ENCODE data around the gene KSR1. TPM values are rescaled to one million over a fixed set of nuclear protein-coding genes. Genes with fewer than 3 reads are reported as not detected.

KSR1 gene
- total RNA-seq, 2 donors from 2014 or later: 11.5 to 23.7 TPM

- Histone ChIP-seq H3K36me3 (no peaks in the 10 kb centered on the region), H3K4me1 (replicated peaks) (no peaks in the 10 kb centered on the region), H3K9me3 (no peaks in the 10 kb centered on the region), H3K4me3 (no peak overlapping the region), H3K27ac (no peak overlapping the region), H3K27me3 (replicated peaks; ENCODE audit: insufficient read depth) (no peaks in the 10 kb centered on the region)
- TF ChIP-seq, protein P1, sequence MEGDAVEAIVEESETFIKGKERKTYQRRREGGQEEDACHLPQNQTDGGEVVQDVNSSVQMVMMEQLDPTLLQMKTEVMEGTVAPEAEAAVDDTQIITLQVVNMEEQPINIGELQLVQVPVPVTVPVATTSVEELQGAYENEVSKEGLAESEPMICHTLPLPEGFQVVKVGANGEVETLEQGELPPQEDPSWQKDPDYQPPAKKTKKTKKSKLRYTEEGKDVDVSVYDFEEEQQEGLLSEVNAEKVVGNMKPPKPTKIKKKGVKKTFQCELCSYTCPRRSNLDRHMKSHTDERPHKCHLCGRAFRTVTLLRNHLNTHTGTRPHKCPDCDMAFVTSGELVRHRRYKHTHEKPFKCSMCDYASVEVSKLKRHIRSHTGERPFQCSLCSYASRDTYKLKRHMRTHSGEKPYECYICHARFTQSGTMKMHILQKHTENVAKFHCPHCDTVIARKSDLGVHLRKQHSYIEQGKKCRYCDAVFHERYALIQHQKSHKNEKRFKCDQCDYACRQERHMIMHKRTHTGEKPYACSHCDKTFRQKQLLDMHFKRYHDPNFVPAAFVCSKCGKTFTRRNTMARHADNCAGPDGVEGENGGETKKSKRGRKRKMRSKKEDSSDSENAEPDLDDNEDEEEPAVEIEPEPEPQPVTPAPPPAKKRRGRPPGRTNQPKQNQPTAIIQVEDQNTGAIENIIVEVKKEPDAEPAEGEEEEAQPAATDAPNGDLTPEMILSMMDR (IDR thresholded peaks at IDR 0.05): no peak
- TF ChIP-seq POLR2A (IDR thresholded peaks at IDR 0.05): no peak
- 80% methylated on average over 4 of the region's 4 CpGs for WGBS
- intact Hi-C loops (cut with DNase I): no loop called here
- no peak for DNase-seq (ENCODE audit: low spot score)
Measured at GRCh38 chr17:27547301-27547683, 91.0 kb downstream of the KSR1 start.

- TF ChIP-seq POLR2A (IDR thresholded peaks at IDR 0.05) (no peak), POLR2AphosphoS5 (IDR thresholded peaks at IDR 0.05) (no peak)
- TF ChIP-seq, protein P1 (IDR thresholded peaks at IDR 0.05): no peak
- Histone ChIP-seq H3K4me3 (no peak overlapping the region), H3K27me3 (replicated peaks; ENCODE audit: insufficient read depth) (no peaks in the 10 kb centered on the region), H3K9me3 (no peaks in the 10 kb centered on the region), H3K4me1 (replicated peaks) (no peaks in the 10 kb centered on the region), H3K36me3 (no peaks in the 10 kb centered on the region), H3K27ac (no peak overlapping the region)
- intact Hi-C loops (cut with DNase I): no loop called here
- 99% methylated on average over 7 of the region's 7 CpGs for WGBS
- no peak for DNase-seq (ENCODE audit: low spot score)
Measured at GRCh38 chr17:27548369-27548768, 92.1 kb downstream of the KSR1 start.

- intact Hi-C loops (cut with DNase I): no loop called here
- H3K4me1 ChIP-seq (replicated peaks): no peaks in the 10 kb centered on the region
Measured at GRCh38 chr17:27549251-27549893, 93.1 kb downstream of the KSR1 start.

GRCh38 chr17:27550291-27550930 is 94.2 kb downstream of the KSR1 start:
- 93% methylated on average over 13 of the region's 13 CpGs for WGBS
- H3K27ac ChIP-seq: no peak overlapping the region
- H3K4me3 ChIP-seq: no peak overlapping the region
- no peaks in the 10 kb centered on the region for H3K4me1 ChIP-seq (replicated peaks)
- no peak for DNase-seq (ENCODE audit: low spot score)
- no peaks in the 10 kb centered on the region for H3K36me3 ChIP-seq
- no peaks in the 10 kb centered on the region for H3K27me3 ChIP-seq (replicated peaks; ENCODE audit: insufficient read depth)
- intact Hi-C loops (cut with DNase I): no loop called here
- no peak for TF ChIP-seq POLR2AphosphoS5 (IDR thresholded peaks at IDR 0.05)
- TF ChIP-seq, protein P1 (IDR thresholded peaks at IDR 0.05): no peak
- H3K9me3 ChIP-seq: no peaks in the 10 kb centered on the region

More at GRCh38 chr17:27549251-27549893, 93.1 kb downstream of the KSR1 start:
- no peak overlapping the region for H3K4me3 ChIP-seq
- H3K36me3 ChIP-seq: no peaks in the 10 kb centered on the region
- H3K27ac ChIP-seq: no peak overlapping the region
- TF ChIP-seq, protein P1 (IDR thresholded peaks at IDR 0.05): no peak
- TF ChIP-seq POLR2AphosphoS5 (IDR thresholded peaks at IDR 0.05) (no peak), POLR2A (IDR thresholded peaks at IDR 0.05) (no peak)
- DNase-seq (ENCODE audit: low spot score): no peak
- 63% methylated on average over 10 of the region's 10 CpGs for WGBS
- no peaks in the 10 kb centered on the region for H3K27me3 ChIP-seq (replicated peaks; ENCODE audit: insufficient read depth)
- H3K9me3 ChIP-seq: no peaks in the 10 kb centered on the region

DNA sequence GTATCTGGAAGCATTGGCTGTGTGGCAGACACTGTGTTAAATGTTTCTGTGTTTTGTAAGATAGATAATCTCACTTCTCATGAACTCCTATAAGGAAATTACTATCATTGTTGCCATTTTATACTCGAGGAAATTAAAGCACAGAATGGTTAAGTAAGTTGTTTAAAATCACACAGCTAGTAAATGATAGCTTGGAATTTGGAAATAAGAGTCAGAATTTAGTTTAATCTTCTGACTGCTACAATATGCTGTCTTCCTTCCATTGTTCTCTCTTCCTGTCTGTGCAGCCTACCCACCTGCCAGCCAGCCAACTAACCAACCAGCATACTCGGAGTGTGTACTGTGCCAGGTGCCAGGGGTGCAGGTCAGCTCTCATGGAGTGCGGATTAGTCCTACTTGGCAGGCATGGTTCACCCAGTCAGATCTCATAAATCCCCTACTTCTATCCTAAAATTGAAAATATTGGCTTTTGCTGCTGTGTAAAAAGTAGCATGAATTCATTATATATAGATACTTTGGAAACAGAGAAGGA is 94.8 kb downstream of the KSR1 start:
- no peaks in the 10 kb centered on the region for H3K36me3 ChIP-seq
- H3K9me3 ChIP-seq: no peaks in the 10 kb centered on the region
- H3K4me3 ChIP-seq: no peak overlapping the region
- H3K27ac ChIP-seq: no peak overlapping the region
- 70% methylated on average over 3 of the region's 3 CpGs for WGBS
- intact Hi-C loops (cut with DNase I): no loop called here
- TF ChIP-seq POLR2A (IDR thresholded peaks at IDR 0.05) (no peak), POLR2AphosphoS5 (IDR thresholded peaks at IDR 0.05) (no peak)
- TF ChIP-seq, protein P1 (IDR thresholded peaks at IDR 0.05): no peak
- H3K27me3 ChIP-seq (replicated peaks; ENCODE audit: insufficient read depth): no peaks in the 10 kb centered on the region
- no peak for DNase-seq (ENCODE audit: low spot score)
- H3K4me1 ChIP-seq (replicated peaks): no peaks in the 10 kb centered on the region
